K562 (cell line): ENCODE data around the gene LUC7L. TPM values are rescaled to one million over a fixed set of nuclear protein-coding genes. Genes with fewer than 3 reads are reported as not detected.

Experiments
- BRCA1 ChIP-seq, 2 experiments: fragments of 450-650 bp in 1 of 2; sonication (generic) in 1 of 2; formaldehyde crosslinking in 1 of 2; IDR thresholded peaks; 2 replicates each; pipeline versions ENCODE4 v1.5.0 to v1.6.1; 2017 to 2020; ENCODE audit warnings: mild to moderate bottlenecking in 1 of 2, missing genetic modification reagents in 1 of 2
- CHD4 ChIP-seq: fragments of 200-600 bp; sonication (generic); IDR thresholded peaks from 3 replicates; pipeline ENCODE4 v1.6.1; 2012; ENCODE audit warnings: low read depth, mild to moderate bottlenecking, mixed read lengths, low read length, inconsistent platforms; ENCODE audit not compliant: insufficient read depth, insufficient replicate concordance, poor library complexity, severe bottlenecking
- CSDE1 ChIP-seq, 2 experiments: fragments of 450-650 bp; IDR thresholded peaks; 2 replicates each; pipeline ENCODE4 v1.6.1; 2016; ENCODE audit warnings: mild to moderate bottlenecking in 1 of 2
- KLF13 ChIP-seq: fragments of 450-650 bp; IDR thresholded peaks from 2 replicates; pipeline ENCODE4 v1.6.1; 2016; ENCODE audit warnings: missing genetic modification characterization, low read depth, mild to moderate bottlenecking, missing compliant biosample characterization, moderate library complexity, borderline replicate concordance
- ZKSCAN8 ChIP-seq: fragments of 200-800 bp; sonication (Bioruptor generic); IDR thresholded peaks from 2 replicates; pipeline ENCODE4 v1.6.1; 2016; ENCODE audit warnings: missing genetic modification characterization, missing compliant biosample characterization
- polyA plus RNA-seq, 8 experiments: library from polyadenylated mRNA; depleted of rRNA in 4 of 8; stranded (reverse) in 5 of 8; unstranded in 3 of 8; fragments of >200 nt; fragmentation: Nextera tagmentation in 2 of 8; fragmentation: Illumina TruSeq in 1 of 8; extraction: Ambion mirVana in 2 of 8; extraction: Trizol in 1 of 8; gene quantifications; 2 replicates each; pipeline versions ENCODE4 v1.2.1 to v1.2.3, GENCODE V29; 2011 to 2014; ENCODE audit warnings: inconsistent platforms in 1 of 8, missing spikeins in 1 of 8
- total RNA-seq, 7 experiments: library from RNA; depleted of rRNA in 6 of 7; stranded (reverse); fragments of >200 nt in 6 of 7; fragmentation: Illumina TruSeq in 2 of 7; extraction: Trizol in 2 of 7; gene quantifications; 2 replicates each; pipeline versions ENCODE4 v1.2.1 to v1.2.3, GENCODE V29; 2011 to 2021; ENCODE audit warnings: low replicate concordance in 1 of 7
- TF ChIP-seq, protein P1 (sequence below), 3 experiments: fragments of 200-800 bp in 1 of 3; fragments of 250-450 bp in 1 of 3; fragments of 450-650 bp in 1 of 3; sonication (Bioruptor Pico) in 1 of 3; sonication (Bioruptor generic) in 1 of 3; formaldehyde crosslinking in 1 of 3; IDR thresholded peaks; 2 replicates each; pipeline versions ENCODE4 v1.6.1 to v1.8.0; 2016 to 2022; ENCODE audit warnings: mild to moderate bottlenecking in 2 of 3, missing genetic modification characterization in 2 of 3, missing compliant biosample characterization in 1 of 3, moderate library complexity in 1 of 3
- TF ChIP-seq, protein P2 (sequence below): sonication (generic); formaldehyde crosslinking; IDR thresholded peaks from 2 replicates; pipeline ENCODE4 v1.8.1; 2022; ENCODE audit warnings: missing genetic modification reagents
- TF ChIP-seq, protein P3 (sequence below), 2 experiments: fragments of 450-650 bp in 1 of 2; sonication (generic) in 1 of 2; formaldehyde crosslinking in 1 of 2; IDR thresholded peaks; 2 replicates each; pipeline versions ENCODE4 v1.7.1 to v1.9.0; 2016 to 2022; ENCODE audit warnings: inconsistent platforms in 1 of 2, mild to moderate bottlenecking in 1 of 2, missing genetic modification reagents in 1 of 2

Gene LUC7L
- total and polyA plus RNA-seq, 9 of the 15 experiments (the other 6 are each of a cell fraction or from before 2014, with no cell fraction given) = 1.7 to 93.3 (median 59.5) TPM

DNA sequence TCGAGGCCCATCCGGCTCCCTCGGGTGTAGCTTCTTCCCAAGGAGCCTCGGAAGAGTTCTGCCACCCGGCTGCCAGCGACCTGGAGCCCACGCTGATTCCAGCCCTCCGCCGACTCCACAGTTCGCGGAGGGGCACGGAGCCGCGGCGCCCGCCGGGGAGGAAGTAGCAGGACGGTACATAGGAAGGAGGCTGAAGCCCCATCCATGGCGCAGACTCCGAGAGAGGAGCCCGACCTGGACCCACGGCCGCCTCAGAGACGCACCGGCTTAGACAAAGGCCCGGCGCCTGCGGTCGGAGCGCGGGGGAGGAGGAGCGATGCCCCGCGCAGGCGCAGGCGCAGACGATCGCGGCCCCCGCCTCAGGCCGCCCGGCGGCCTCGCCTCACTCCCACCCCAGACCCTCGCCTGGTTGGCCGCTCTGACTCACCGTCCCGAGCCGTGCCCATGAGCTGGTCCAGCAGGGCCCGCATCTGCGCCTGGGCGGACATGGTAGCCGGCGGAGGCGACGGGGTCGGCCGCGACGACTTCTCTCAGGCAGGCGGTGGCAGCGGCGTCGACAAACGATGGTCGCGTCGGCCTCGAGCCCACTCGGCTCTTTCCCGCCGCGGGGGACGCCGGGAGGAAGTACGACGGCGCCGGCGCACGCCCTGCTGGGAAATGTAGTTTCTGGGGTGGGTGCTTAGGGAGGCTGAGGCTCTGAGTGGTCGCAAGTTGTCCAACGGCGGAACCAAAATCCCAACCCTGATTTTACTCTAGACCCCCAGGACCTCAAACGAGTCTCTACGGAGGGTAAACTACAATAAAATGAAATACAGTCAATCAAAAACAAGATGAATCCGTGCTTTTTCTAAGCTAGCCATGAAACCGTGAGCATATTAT is at the start of gene LUC7L (continued):
- TF ChIP-seq KLF13 (tag) (0 out of 2 replicates have a peak, but pooled peaks have one; percentile 52), ZKSCAN8 (CRISPR knock-in tag) (no peak), BRCA1 (IDR thresholded peaks at IDR 0.05) (no peak), BRCA1 (CRISPR knock-in tag; IDR thresholded peaks at IDR 0.05) (no peak), CSDE1 (IDR thresholded peaks at IDR 0.05) (no peak), CHD4 (no peak)
- TF ChIP-seq, protein P1, sequence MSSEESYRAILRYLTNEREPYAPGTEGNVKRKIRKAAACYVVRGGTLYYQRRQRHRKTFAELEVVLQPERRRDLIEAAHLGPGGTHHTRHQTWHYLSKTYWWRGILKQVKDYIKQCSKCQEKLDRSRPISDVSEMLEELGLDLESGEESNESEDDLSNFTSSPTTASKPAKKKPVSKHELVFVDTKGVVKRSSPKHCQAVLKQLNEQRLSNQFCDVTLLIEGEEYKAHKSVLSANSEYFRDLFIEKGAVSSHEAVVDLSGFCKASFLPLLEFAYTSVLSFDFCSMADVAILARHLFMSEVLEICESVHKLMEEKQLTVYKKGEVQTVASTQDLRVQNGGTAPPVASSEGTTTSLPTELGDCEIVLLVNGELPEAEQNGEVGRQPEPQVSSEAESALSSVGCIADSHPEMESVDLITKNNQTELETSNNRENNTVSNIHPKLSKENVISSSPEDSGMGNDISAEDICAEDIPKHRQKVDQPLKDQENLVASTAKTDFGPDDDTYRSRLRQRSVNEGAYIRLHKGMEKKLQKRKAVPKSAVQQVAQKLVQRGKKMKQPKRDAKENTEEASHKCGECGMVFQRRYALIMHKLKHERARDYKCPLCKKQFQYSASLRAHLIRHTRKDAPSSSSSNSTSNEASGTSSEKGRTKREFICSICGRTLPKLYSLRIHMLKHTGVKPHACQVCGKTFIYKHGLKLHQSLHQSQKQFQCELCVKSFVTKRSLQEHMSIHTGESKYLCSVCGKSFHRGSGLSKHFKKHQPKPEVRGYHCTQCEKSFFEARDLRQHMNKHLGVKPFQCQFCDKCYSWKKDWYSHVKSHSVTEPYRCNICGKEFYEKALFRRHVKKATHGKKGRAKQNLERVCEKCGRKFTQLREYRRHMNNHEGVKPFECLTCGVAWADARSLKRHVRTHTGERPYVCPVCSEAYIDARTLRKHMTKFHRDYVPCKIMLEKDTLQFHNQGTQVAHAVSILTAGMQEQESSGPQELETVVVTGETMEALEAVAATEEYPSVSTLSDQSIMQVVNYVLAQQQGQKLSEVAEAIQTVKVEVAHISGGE (CRISPR knock-in tag; IDR thresholded peaks at IDR 0.05) = peak in 1 of 3 experiments; percentile 70; a peak in 2 of 6 replicates
- TF ChIP-seq, protein P2, sequence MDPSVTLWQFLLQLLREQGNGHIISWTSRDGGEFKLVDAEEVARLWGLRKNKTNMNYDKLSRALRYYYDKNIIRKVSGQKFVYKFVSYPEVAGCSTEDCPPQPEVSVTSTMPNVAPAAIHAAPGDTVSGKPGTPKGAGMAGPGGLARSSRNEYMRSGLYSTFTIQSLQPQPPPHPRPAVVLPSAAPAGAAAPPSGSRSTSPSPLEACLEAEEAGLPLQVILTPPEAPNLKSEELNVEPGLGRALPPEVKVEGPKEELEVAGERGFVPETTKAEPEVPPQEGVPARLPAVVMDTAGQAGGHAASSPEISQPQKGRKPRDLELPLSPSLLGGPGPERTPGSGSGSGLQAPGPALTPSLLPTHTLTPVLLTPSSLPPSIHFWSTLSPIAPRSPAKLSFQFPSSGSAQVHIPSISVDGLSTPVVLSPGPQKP (CRISPR knock-in tag) = no peak
- TF ChIP-seq, protein P3, sequence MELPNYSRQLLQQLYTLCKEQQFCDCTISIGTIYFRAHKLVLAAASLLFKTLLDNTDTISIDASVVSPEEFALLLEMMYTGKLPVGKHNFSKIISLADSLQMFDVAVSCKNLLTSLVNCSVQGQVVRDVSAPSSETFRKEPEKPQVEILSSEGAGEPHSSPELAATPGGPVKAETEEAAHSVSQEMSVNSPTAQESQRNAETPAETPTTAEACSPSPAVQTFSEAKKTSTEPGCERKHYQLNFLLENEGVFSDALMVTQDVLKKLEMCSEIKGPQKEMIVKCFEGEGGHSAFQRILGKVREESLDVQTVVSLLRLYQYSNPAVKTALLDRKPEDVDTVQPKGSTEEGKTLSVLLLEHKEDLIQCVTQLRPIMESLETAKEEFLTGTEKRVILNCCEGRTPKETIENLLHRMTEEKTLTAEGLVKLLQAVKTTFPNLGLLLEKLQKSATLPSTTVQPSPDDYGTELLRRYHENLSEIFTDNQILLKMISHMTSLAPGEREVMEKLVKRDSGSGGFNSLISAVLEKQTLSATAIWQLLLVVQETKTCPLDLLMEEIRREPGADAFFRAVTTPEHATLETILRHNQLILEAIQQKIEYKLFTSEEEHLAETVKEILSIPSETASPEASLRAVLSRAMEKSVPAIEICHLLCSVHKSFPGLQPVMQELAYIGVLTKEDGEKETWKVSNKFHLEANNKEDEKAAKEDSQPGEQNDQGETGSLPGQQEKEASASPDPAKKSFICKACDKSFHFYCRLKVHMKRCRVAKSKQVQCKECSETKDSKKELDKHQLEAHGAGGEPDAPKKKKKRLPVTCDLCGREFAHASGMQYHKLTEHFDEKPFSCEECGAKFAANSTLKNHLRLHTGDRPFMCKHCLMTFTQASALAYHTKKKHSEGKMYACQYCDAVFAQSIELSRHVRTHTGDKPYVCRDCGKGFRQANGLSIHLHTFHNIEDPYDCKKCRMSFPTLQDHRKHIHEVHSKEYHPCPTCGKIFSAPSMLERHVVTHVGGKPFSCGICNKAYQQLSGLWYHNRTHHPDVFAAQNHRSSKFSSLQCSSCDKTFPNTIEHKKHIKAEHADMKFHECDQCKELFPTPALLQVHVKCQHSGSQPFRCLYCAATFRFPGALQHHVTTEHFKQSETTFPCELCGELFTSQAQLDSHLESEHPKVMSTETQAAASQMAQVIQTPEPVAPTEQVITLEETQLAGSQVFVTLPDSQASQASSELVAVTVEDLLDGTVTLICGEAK (IDR thresholded peaks at IDR 0.05) = peak; percentile 94
- TF ChIP-seq, protein P3 (CRISPR knock-in tag; IDR thresholded peaks at IDR 0.05) = no peak
